T-cell (primary cell): ENCODE data around the gene MBOAT7. TPM values are rescaled to one million over a fixed set of nuclear protein-coding genes. Genes with fewer than 3 reads are reported as not detected.

Source experiments
- ATAC-seq, 4 experiments: fragments of 200-7000 bp in 3 of 4; fragments of 150-1000 bp in 1 of 4; cut with Tn5 transposase; replicated peaks in 1 of 4; 1 replicate in 3 of 4; 2 replicates in 1 of 4; pipeline ENCODE4 v1.10.0; 2021; ENCODE audit warnings: moderate library complexity in 3 of 4, mild to moderate bottlenecking in 2 of 4, moderate number of reproducible peaks in 1 of 4
- CTCF ChIA-PET, 2 donors: fragments of 300-600 bp; sonication (Branson Sonifier 250); formaldehyde crosslinking; loops; one replicate each; lab custom pipeline; 2022; ENCODE audit warnings: antibody characterized with exemption in 2 of 2; lab: Charles Lee
- POLR2A ChIA-PET, 2 donors: fragments of 300-600 bp; sonication (Branson Sonifier 250); formaldehyde crosslinking; loops; one replicate each; lab custom pipeline; 2022; ENCODE audit warnings: antibody characterized with exemption in 2 of 2; lab: Charles Lee
- DNase-seq, 35 experiments: peaks; one replicate each; pipeline versions ENCODE4 v3.0.0 to v3.0.0-alpha.2; 2013 to 2023
- H3K27ac ChIP-seq: one replicate; pipeline ENCODE4 v1.5.1; 2013; ENCODE audit warnings: low read length
- H3K27me3 ChIP-seq, 2 experiments: replicated peaks in 1 of 2; 1 replicate in 1 of 2; 2 replicates in 1 of 2; pipeline versions ENCODE4 v1.6.1 to v1.7.0; 2013; ENCODE audit warnings: low read length in 1 of 2, mixed read lengths in 1 of 2; ENCODE audit not compliant: control insufficient read depth in 2 of 2, insufficient read depth in 2 of 2; ENCODE audit errors: extremely low read depth in 1 of 2
- H3K36me3 ChIP-seq, 2 donors: 1 replicate in 1 of 2; 2 replicates in 1 of 2; pipeline versions ENCODE4 v1.6.1 to v1.7.0; 2013; ENCODE audit warnings: low read length in 1 of 2; ENCODE audit not compliant: control insufficient read depth in 2 of 2, insufficient read depth in 1 of 2; ENCODE audit errors: extremely low read depth in 1 of 2
- H3K4me1 ChIP-seq, 2 experiments: 1 replicate in 1 of 2; 2 replicates in 1 of 2; pipeline versions ENCODE4 v1.6.1 to v1.7.0; 2013; ENCODE audit warnings: low read length in 2 of 2, mixed read lengths in 1 of 2; ENCODE audit not compliant: insufficient read depth in 2 of 2, control insufficient read depth in 1 of 2; ENCODE audit errors: extremely low read depth in 1 of 2
- H3K4me3 ChIP-seq, 2 donors: 1 replicate in 1 of 2; 2 replicates in 1 of 2; pipeline versions ENCODE4 v1.5.1 to v1.7.0; 2013; ENCODE audit warnings: mild to moderate bottlenecking in 2 of 2, low read length in 1 of 2, moderate library complexity in 1 of 2; ENCODE audit not compliant: control insufficient read depth in 1 of 2; ENCODE audit errors: extremely low read depth in 1 of 2
- H3K9me3 ChIP-seq: 2 replicates; pipeline ENCODE4 v1.7.0; 2013
- H3K27ac Mint-ChIP-seq, 2 donors: one replicate each; pipeline ENCODE4 v1.8.0; 2020 to 2021; ENCODE audit warnings: mild to moderate bottlenecking in 2 of 2, mixed read lengths in 2 of 2
- H3K27me3 Mint-ChIP-seq, 2 donors: one replicate each; pipeline ENCODE4 v1.8.0; 2021 to 2022; ENCODE audit warnings: mixed read lengths in 2 of 2
- H3K36me3 Mint-ChIP-seq: one replicate; pipeline ENCODE4 v1.8.0; 2021; ENCODE audit warnings: mixed read lengths
- H3K4me1 Mint-ChIP-seq, 3 donors: one replicate each; pipeline ENCODE4 v1.8.0; 2020 to 2022; ENCODE audit warnings: mixed read lengths in 3 of 3, mild to moderate bottlenecking in 1 of 3
- H3K4me3 Mint-ChIP-seq, 3 donors: one replicate each; pipeline ENCODE4 v1.8.0; 2020 to 2022; ENCODE audit warnings: mild to moderate bottlenecking in 3 of 3, mixed read lengths in 3 of 3, moderate library complexity in 3 of 3
- H3K9me3 Mint-ChIP-seq, 3 donors: one replicate each; pipeline ENCODE4 v1.8.0; 2020 to 2022; ENCODE audit warnings: mixed read lengths in 3 of 3
- WGBS: methylation state at CpG from one replicate; pipeline ENCODE4 v1.1.5; 2013; ENCODE audit warnings: missing lambda C conversion rate; ENCODE audit not compliant: insufficient coverage; 5-methylcytosine and 5-hydroxymethylcytosine counted together
- total RNA-seq, 35 experiments: library from RNA in 6 of 35; stranded (reverse) in 6 of 35; fragments of 120-200 nt in 1 of 35; gene quantifications; one replicate each; pipeline versions ENCODE4 v1.2.1 to v1.2.4 and lab custom pipeline; 2013 to 2026

The MBOAT7 gene
- total RNA-seq, 5 donors from 2014 or later (not counting 1 experiment from before 2014, with no cell fraction given): 24.0 to 44.8 (median 38.9) TPM

DNA sequence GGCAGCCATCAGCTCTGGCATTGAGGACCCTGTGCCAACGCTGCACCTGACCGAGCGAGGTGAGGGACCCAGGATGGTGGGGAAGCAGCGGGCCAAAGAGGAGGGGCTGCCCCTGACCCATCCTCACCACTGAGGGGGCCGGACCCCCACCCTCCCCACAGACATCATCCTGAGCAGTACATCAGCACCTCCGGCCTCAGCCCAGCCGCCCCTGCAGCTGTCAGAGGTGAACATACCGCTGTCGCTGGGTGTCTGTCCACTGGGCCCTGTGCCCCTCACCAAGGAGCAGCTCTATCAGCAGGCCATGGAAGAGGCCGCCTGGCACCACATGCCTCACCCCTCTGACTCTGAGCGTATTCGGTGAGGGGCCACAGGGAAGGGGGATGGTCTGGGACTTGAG, 37.1 kb downstream of the MBOAT7 start:
- WGBS: 100% methylated on average over 10 of the region's 12 CpGs
- Histone ChIP-seq H3K27ac (no peak overlapping the region), H3K4me1 (peaks cover 29 to 48% of the 10 kb centered on the region in 2 experiments), H3K4me3 (no peak overlapping the region), H3K27me3 (no peaks in the 10 kb centered on the region), H3K36me3 (peaks cover 43 to 89% of the 10 kb centered on the region in 2 donors), H3K9me3 (no peaks in the 10 kb centered on the region)
- Mint-ChIP-seq H3K27ac (no peak overlapping the region), H3K4me3 (no peak overlapping the region), H3K36me3 (peaks cover 58% of the 10 kb centered on the region), H3K4me1 (peaks cover 28 to 37% (median 34%) of the 10 kb centered on the region in 3 donors), H3K27me3 (no peaks in the 10 kb centered on the region), H3K9me3 (no peaks in the 10 kb centered on the region)
- DNase-seq (no peak), ATAC-seq (no peak)
- CTCF ChIA-PET: no interaction called here
- POLR2A ChIA-PET: no interaction called here

DNA sequence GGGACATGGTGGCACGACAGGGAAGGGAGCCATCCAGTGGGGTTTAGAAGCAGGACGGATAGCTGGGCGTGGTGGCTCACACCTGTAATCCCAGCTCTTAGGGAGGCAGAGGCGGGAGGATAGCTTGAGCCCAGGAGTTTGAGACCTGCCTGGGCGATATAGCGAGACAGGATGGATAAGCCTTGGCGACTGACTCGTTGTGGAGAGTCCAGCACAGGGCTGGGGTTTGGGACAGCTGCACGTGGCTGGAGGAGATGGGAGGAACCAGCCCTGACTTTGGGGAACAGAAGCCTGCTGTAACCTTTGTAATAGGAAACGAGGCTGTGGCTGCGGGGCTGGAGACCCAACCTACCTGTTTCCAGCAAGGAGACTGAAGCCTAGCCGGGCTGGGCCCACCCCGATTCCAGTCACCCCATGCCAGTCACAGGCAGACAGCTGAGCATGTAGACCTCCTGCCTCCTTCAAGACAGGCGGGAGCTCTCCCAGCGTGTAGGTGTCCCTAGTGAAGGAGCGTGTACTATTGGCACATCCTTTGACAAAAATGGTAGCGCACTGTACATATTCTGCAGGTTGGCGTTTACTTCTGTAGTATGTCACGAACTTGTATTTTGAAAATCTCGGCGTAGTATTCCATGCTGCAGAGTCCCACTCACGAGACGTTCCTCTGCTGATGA, 37.9 kb downstream of the MBOAT7 start:
- peaks cover 60% of the 10 kb centered on the region for H3K36me3 Mint-ChIP-seq

DNA sequence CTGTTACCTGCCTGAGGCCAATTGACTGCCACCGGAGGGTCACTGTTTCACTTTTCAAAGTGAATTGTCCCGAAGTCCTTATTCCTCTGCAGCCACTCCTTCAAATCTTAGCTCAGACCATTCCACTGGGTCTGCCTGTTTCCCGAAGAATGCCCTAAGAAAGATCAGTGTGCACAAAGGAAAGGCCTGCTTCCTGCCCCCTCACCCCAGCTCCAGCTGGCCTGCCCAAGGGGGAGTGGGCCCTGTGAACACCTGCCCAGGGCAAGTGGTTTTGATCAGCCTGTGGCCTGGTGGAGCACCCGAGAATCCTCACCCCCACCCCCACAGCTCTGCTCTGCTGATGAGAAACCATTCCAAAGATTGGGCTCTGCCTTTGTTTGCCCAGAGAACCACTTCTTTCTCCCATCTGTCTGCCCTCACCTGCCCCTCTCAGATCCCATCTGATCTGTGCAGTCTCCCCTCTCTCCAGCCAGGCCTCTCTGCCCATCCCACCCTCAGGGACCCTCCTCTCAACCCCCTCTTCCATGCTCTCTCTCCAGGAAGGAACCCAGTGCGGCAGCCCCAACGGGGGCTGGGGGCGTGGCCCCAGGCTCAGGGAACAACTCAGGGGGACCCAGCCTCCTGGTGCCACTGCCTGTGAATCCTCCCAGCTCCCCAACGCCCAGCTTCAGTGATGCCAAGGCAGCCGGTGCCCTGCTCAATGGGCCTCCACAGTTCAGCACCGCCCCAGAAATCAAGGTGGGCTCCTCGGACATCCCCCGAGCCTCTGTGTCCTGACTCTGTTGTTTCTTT, 40.2 kb downstream of the MBOAT7 start:
- 85% methylated on average over 12 of the region's 12 CpGs for WGBS
- CTCF ChIA-PET: no interaction called here
- H3K27me3 ChIP-seq: no peaks in the 10 kb centered on the region
- no peaks in the 10 kb centered on the region for H3K9me3 Mint-ChIP-seq
- POLR2A ChIA-PET: no interaction called here
- H3K27ac Mint-ChIP-seq: no peak overlapping the region
- H3K36me3 Mint-ChIP-seq: peaks cover 55% of the 10 kb centered on the region
- DNase-seq: no peak
- H3K27ac ChIP-seq: no peak overlapping the region
- H3K4me1 ChIP-seq: peaks cover 11 to 19% of the 10 kb centered on the region in 2 experiments
- no peaks in the 10 kb centered on the region for H3K27me3 Mint-ChIP-seq
- ATAC-seq: no peak
- H3K9me3 ChIP-seq: no peaks in the 10 kb centered on the region
- peaks cover 46 to 89% of the 10 kb centered on the region in 2 donors for H3K36me3 ChIP-seq
- peaks cover 12 to 13% (median 12%) of the 10 kb centered on the region in 3 donors for H3K4me1 Mint-ChIP-seq
- no peak overlapping the region for H3K4me3 Mint-ChIP-seq
- no peak overlapping the region for H3K4me3 ChIP-seq

More for the DNA sequence above, 37.9 kb downstream of the MBOAT7 start:
- H3K27me3 ChIP-seq: no peaks in the 10 kb centered on the region
- no peak overlapping the region for H3K4me3 Mint-ChIP-seq
- ATAC-seq (no peak), DNase-seq (no peak)
- H3K36me3 ChIP-seq: peaks cover 43 to 89% of the 10 kb centered on the region in 2 donors
- no peak overlapping the region for H3K4me3 ChIP-seq
- peaks cover 21 to 30% (median 29%) of the 10 kb centered on the region in 3 donors for H3K4me1 Mint-ChIP-seq
- POLR2A ChIA-PET: no interaction called here
- 97% methylated on average over 23 of the region's 23 CpGs for WGBS
- no peaks in the 10 kb centered on the region for H3K27me3 Mint-ChIP-seq
- CTCF ChIA-PET: interaction anchor here in 1 of 2 donors (0.6 kb wide), 1 partner anchor 37 kb away, joined by 3 read pairs; no protein-coding TSS in a partner anchor
- H3K27ac ChIP-seq: no peak overlapping the region
- no peaks in the 10 kb centered on the region for H3K9me3 ChIP-seq
- no peaks in the 10 kb centered on the region for H3K9me3 Mint-ChIP-seq
- H3K27ac Mint-ChIP-seq: no peak overlapping the region
- H3K4me1 ChIP-seq: peaks cover 27 to 40% of the 10 kb centered on the region in 2 experiments

GRCh38 chr19:54148158-54148557, 41.2 kb downstream of the MBOAT7 start:
- no peak overlapping the region for H3K27ac Mint-ChIP-seq
- Histone ChIP-seq H3K4me3 (no peak overlapping the region), H3K27me3 (no peaks in the 10 kb centered on the region), H3K36me3 (peaks cover 49 to 89% of the 10 kb centered on the region in 2 donors), H3K9me3 (no peaks in the 10 kb centered on the region), H3K4me1 (peaks cover 2 to 8% of the 10 kb centered on the region in 2 experiments), H3K27ac (no peak overlapping the region)
- WGBS: 98% methylated on average over 17 of the region's 19 CpGs
- DNase-seq (no peak), ATAC-seq (no peak)
- peaks cover 57% of the 10 kb centered on the region for H3K36me3 Mint-ChIP-seq
- H3K9me3 Mint-ChIP-seq: no peaks in the 10 kb centered on the region
- H3K27me3 Mint-ChIP-seq: no peaks in the 10 kb centered on the region
- H3K4me3 Mint-ChIP-seq: no peak overlapping the region
- ChIA-PET CTCF (no interaction called here), POLR2A (no interaction called here)
- peaks cover 2 to 3% (median 2%) of the 10 kb centered on the region in 3 donors for H3K4me1 Mint-ChIP-seq

- ChIA-PET POLR2A (no interaction called here), CTCF (no interaction called here)
- H3K9me3 Mint-ChIP-seq: no peaks in the 10 kb centered on the region
- peaks cover 47 to 91% of the 10 kb centered on the region in 2 donors for H3K36me3 ChIP-seq
- H3K4me3 ChIP-seq: no peak overlapping the region
- peaks cover 0 to 2% (median 1%) of the 10 kb centered on the region in 3 donors for H3K4me1 Mint-ChIP-seq
- H3K4me1 ChIP-seq: peaks cover 0 to 6% of the 10 kb centered on the region in 2 experiments
- no peak for ATAC-seq
- no peaks in the 10 kb centered on the region for H3K9me3 ChIP-seq
- H3K4me3 Mint-ChIP-seq: no peak overlapping the region
- no peak overlapping the region for H3K27ac ChIP-seq
- no peak for DNase-seq
- peaks cover 61% of the 10 kb centered on the region for H3K36me3 Mint-ChIP-seq
- no peaks in the 10 kb centered on the region for H3K27me3 ChIP-seq
- WGBS: 100% methylated on average over 2 of the region's 3 CpGs
- no peak overlapping the region for H3K27ac Mint-ChIP-seq
- no peaks in the 10 kb centered on the region for H3K27me3 Mint-ChIP-seq
Measured at GRCh38 chr19:54147676-54148075, 41.7 kb downstream of the MBOAT7 start.

DNA sequence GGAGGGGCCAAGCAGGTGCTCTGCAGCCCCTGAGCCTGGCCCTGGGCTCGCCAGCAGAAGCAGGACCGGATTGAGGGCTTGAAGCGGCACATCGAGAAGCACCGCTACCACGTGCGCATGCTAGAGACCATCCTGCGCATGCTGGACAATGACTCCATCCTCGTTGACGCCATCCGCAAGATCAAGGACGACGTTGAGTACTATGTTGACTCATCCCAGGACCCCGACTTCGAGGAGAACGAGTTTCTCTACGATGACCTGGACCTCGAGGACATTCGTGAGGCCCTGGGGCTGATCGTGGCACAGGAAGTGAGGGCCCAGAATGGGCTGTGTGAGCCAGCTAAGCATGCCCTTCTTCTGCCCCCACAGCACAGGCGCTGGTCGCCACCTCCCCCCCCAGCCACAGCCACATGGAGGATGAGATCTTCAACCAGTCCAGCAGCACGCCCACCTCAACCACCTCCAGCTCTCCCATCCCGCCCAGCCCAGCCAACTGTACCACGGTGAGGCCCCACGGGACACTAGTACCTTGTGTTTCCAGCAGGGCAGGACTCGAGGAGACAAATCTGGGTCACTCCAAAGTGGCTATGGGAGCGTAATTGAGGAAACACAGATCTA, 43.7 kb downstream of the MBOAT7 start:
- Histone ChIP-seq H3K9me3 (no peaks in the 10 kb centered on the region), H3K36me3 (peaks cover 37 to 92% of the 10 kb centered on the region in 2 donors), H3K27me3 (no peaks in the 10 kb centered on the region), H3K27ac (no peak overlapping the region), H3K4me1 (peaks cover 0 to 8% of the 10 kb centered on the region in 2 experiments), H3K4me3 (no peak overlapping the region)
- ChIA-PET POLR2A (no interaction called here), CTCF (interaction anchor here in 1 of 2 donors (0.8 kb wide), 1 partner anchor 46 kb away, joined by 4 read pairs; no protein-coding TSS in a partner anchor)
- no peak overlapping the region for H3K4me3 Mint-ChIP-seq
- no peak overlapping the region for H3K27ac Mint-ChIP-seq
- 91% methylated on average over 22 of the region's 28 CpGs for WGBS
- H3K9me3 Mint-ChIP-seq: no peaks in the 10 kb centered on the region
- no peak for ATAC-seq
- no peak for DNase-seq
- peaks cover 15 to 18% (median 16%) of the 10 kb centered on the region in 3 donors for H3K4me1 Mint-ChIP-seq
- H3K27me3 Mint-ChIP-seq: no peaks in the 10 kb centered on the region
- H3K36me3 Mint-ChIP-seq: peaks cover 54% of the 10 kb centered on the region
